IMR-90 (cell line): ENCODE results near the gene GRM4. TPM values are rescaled to one million over a fixed set of nuclear protein-coding genes. Genes with fewer than 3 reads are reported as not detected.

Experiments used
- ATAC-seq: fragments of 200-7000 bp; cut with Tn5 transposase; 2 replicates; pipeline ENCODE4 v1.9.1; 2020; ENCODE audit warnings: low read depth, mild to moderate bottlenecking, moderate library complexity
- BruUV-seq: library from RNA; stranded (reverse); fragments of 400-500 nt; replicated peaks from 2 replicates; lab custom pipeline; 2021; lab: Mats Ljungman, UMichigan
- CTCF ChIA-PET: fragments of 300-600 bp; formaldehyde crosslinking; extraction: SDS; loops from one replicate; lab custom pipeline; 2021; ENCODE audit warnings: antibody characterized with exemption; lab: Yijun Ruan, JAX
- POLR2A ChIA-PET: fragments of 300-600 bp; sonication (Branson Sonifier 250); formaldehyde crosslinking; loops from one replicate; lab custom pipeline; 2022; ENCODE audit warnings: antibody characterized with exemption; ENCODE audit not compliant: unreplicated experiment; lab: Charles Lee
- DNase-seq: peaks from one replicate; pipeline ENCODE4 v3.0.0; 2013
- H2AFZ ChIP-seq: replicated peaks from 2 replicates; pipeline ENCODE3; 2013; ENCODE audit warnings: low read length, mild to moderate bottlenecking; ENCODE audit not compliant: poor library complexity
- H2AK5ac ChIP-seq: 2 replicates; pipeline ENCODE4 v1.6.1; 2013; ENCODE audit warnings: low read depth, low read length, inconsistent platforms
- H2AK9ac ChIP-seq: replicated peaks from 2 replicates; pipeline ENCODE3; 2013; ENCODE audit warnings: mild to moderate bottlenecking, low read depth, low read length, moderate library complexity; ENCODE audit not compliant: poor library complexity
- H2BK120ac ChIP-seq: 2 replicates; pipeline ENCODE4 v1.6.1; 2013; ENCODE audit warnings: low read depth, low read length, inconsistent platforms
- H2BK15ac ChIP-seq: 3 replicates; pipeline ENCODE4 v1.6.1; 2013; ENCODE audit warnings: low read depth, low read length, inconsistent platforms
- H2BK20ac ChIP-seq: 2 replicates; pipeline ENCODE4 v1.6.1; 2013; ENCODE audit warnings: low read depth, mild to moderate bottlenecking, inconsistent platforms, low read length, moderate library complexity
- H2BK5ac ChIP-seq: 2 replicates; pipeline ENCODE4 v1.6.1; 2013; ENCODE audit warnings: mild to moderate bottlenecking, low read depth, low read length, inconsistent platforms; ENCODE audit not compliant: poor library complexity, severe bottlenecking
- H3K14ac ChIP-seq: replicated peaks from 2 replicates; pipeline ENCODE4 v1.6.1; 2013; ENCODE audit warnings: low read depth, low read length, inconsistent platforms
- H3K18ac ChIP-seq: 2 replicates; pipeline ENCODE4 v1.6.1; 2013; ENCODE audit warnings: low read depth, low read length, control low read depth
- H3K23ac ChIP-seq: 2 replicates; pipeline ENCODE4 v1.6.1; 2013; ENCODE audit warnings: low read depth, low read length, inconsistent platforms
- H3K27ac ChIP-seq: 2 replicates; pipeline ENCODE4 v1.5.1; 2013; ENCODE audit warnings: mild to moderate bottlenecking, control low read depth, low read length; ENCODE audit not compliant: insufficient read depth
- H3K27me3 ChIP-seq: 2 replicates; pipeline ENCODE4 v1.6.1; 2013; ENCODE audit warnings: low read length; ENCODE audit not compliant: control insufficient read depth, insufficient read depth
- H3K36me3 ChIP-seq: 2 replicates; pipeline ENCODE4 v1.6.1; 2013; ENCODE audit warnings: low read length, mixed read lengths; ENCODE audit not compliant: control insufficient read depth, insufficient read depth
- H3K4ac ChIP-seq: 2 replicates; pipeline ENCODE4 v1.6.1; 2013; ENCODE audit warnings: low read depth, low read length, inconsistent platforms
- H3K4me1 ChIP-seq: 2 replicates; pipeline ENCODE4 v1.6.1; 2013; ENCODE audit warnings: low read length, mixed read lengths; ENCODE audit not compliant: control insufficient read depth, insufficient read depth
- H3K4me2 ChIP-seq: 2 replicates; pipeline ENCODE4 v1.6.1; 2013; ENCODE audit warnings: low read depth, mild to moderate bottlenecking, control low read depth, low read length, moderate library complexity
- H3K4me3 ChIP-seq: 2 replicates; pipeline ENCODE4 v1.5.1; 2013; ENCODE audit warnings: low read depth, mild to moderate bottlenecking, control low read depth, low read length, moderate library complexity; ENCODE audit not compliant: insufficient read depth
- H3K56ac ChIP-seq: 2 replicates; pipeline ENCODE4 v1.6.1; 2013; ENCODE audit warnings: low read length, inconsistent platforms; ENCODE audit not compliant: insufficient read depth; ENCODE audit errors: extremely low read depth
- H3K79me1 ChIP-seq, 2 experiments: 2 replicates each; pipeline ENCODE4 v1.6.1; 2013; ENCODE audit warnings: low read length in 2 of 2, inconsistent platforms in 1 of 2, low read depth in 1 of 2
- H3K9ac ChIP-seq: 2 replicates; pipeline ENCODE4 v1.6.1; 2013; ENCODE audit warnings: low read depth, low read length, control low read depth
- H3K9me1 ChIP-seq: 2 replicates; pipeline ENCODE4 v1.6.1; 2013; ENCODE audit warnings: low read length, inconsistent platforms; ENCODE audit not compliant: insufficient read depth
- H3K9me3 ChIP-seq: 2 replicates; pipeline ENCODE4 v1.6.1; 2013; ENCODE audit warnings: low read length; ENCODE audit not compliant: control insufficient read depth, insufficient read depth
- H4K20me1 ChIP-seq: 2 replicates; pipeline ENCODE4 v1.6.1; 2013; ENCODE audit warnings: low read length, inconsistent platforms; ENCODE audit not compliant: insufficient read depth
- H4K5ac ChIP-seq: 2 replicates; pipeline ENCODE4 v1.6.1; 2013; ENCODE audit warnings: mild to moderate bottlenecking, low read depth, low read length, control low read depth
- H4K8ac ChIP-seq, 2 experiments: 2 replicates each; pipeline ENCODE4 v1.6.1; 2013; ENCODE audit warnings: low read depth in 2 of 2, low read length in 2 of 2, control low read depth in 1 of 2, inconsistent platforms in 1 of 2
- H4K91ac ChIP-seq: 2 replicates; pipeline ENCODE4 v1.6.1; 2013; ENCODE audit warnings: low read depth, low read length, inconsistent platforms; ENCODE audit not compliant: insufficient read depth
- ELK1 ChIP-seq: fragments of 150-350 bp; IDR thresholded peaks from 2 replicates; pipeline ENCODE4 v1.6.1; 2016; ENCODE audit warnings: low read depth, mild to moderate bottlenecking, low read length, moderate library complexity, borderline replicate concordance
- SMC3 ChIP-seq: fragments of 150-350 bp; IDR thresholded peaks from 2 replicates; pipeline ENCODE4 v1.6.1; 2016; ENCODE audit warnings: low read depth, mild to moderate bottlenecking, antibody characterized with exemption, low read length, moderate library complexity
- WGBS, 2 experiments: methylation state at CpG; one replicate each; pipeline versions ENCODE4 v1.1.5 to v1.1.7; 2013; ENCODE audit warnings: missing lambda C conversion rate in 2 of 2; ENCODE audit not compliant: insufficient read length in 1 of 2; ENCODE audit errors: extremely low coverage in 2 of 2; 5-methylcytosine and 5-hydroxymethylcytosine counted together
- dilution Hi-C: fragments of 300-500 bp; cut with HindIII; formaldehyde crosslinking; loops from one replicate; pipeline ENCODE4 v1.14.3; 2018; ENCODE audit warnings: low sequenced_read_pairs; ENCODE audit not compliant: unreplicated experiment
- in situ Hi-C: fragments of 300-500 bp; cut with MboI; formaldehyde crosslinking; loops from 3 replicates; pipeline ENCODE4 v1.14.3; 2019; ENCODE audit warnings: low sequenced_read_pairs, inconsistent platforms, mixed read lengths
- intact Hi-C: fragments of 100-400 bp; cut with micrococcal nuclease; formaldehyde crosslinking; loops from 2 replicates; pipeline ENCODE4 v1.10.0; 2022
- polyA plus RNA-seq, 3 experiments: library from polyadenylated mRNA; depleted of rRNA; stranded (reverse); fragments of >200 nt; gene quantifications; 2 replicates each; pipeline ENCODE4 v1.2.3, GENCODE V29; 2012; ENCODE audit warnings: low replicate concordance in 1 of 3
- total RNA-seq: library from RNA; depleted of rRNA; stranded (reverse); fragments of >200 nt; gene quantifications from 2 replicates; pipeline ENCODE4 v1.2.3, GENCODE V29; 2012

The GRM4 gene
- total and polyA plus RNA-seq, 2 of the 4 experiments (the other 2 are of a cell fraction) = 0.02 TPM; not detected in 1

GRCh38 chr6:34115403-34115795, 30.5 kb downstream of the GRM4 start:
- ATAC-seq = peak; percentile 54
- no peaks in the 10 kb centered on the region; the same call in 1 of the 2 replicates for H4K20me1 ChIP-seq

More at GRCh38 chr6:34115403-34115795, 30.5 kb downstream of the GRM4 start:
- Histone ChIP-seq H3K27ac (no peak overlapping the region), H3K14ac (no peak overlapping the region), H3K4me1 (no peaks in the 10 kb centered on the region), H3K9me3 (no peaks in the 10 kb centered on the region), H4K8ac (no peak overlapping the region), H2AFZ (no peak overlapping the region), H2BK15ac (no peak overlapping the region), H3K18ac (no peak overlapping the region), H3K79me1 (no peaks in the 10 kb centered on the region), H3K36me3 (no peaks in the 10 kb centered on the region), H4K5ac (no peak overlapping the region), H3K4me2 (no peak overlapping the region), H3K23ac (no peak overlapping the region), H3K4me3 (no peak overlapping the region), H2BK120ac (no peak overlapping the region), H3K9me1 (no peaks in the 10 kb centered on the region), H2AK9ac (no peak overlapping the region), H3K4ac (no peak overlapping the region), H4K91ac (no peak overlapping the region), H2BK20ac (no peak overlapping the region), H3K56ac (no peak overlapping the region), H2AK5ac (no peak overlapping the region), H3K27me3 (peaks cover 23% of the 10 kb centered on the region), H3K9ac (no peak overlapping the region), H2BK5ac (no peak overlapping the region)
- peak; percentile 10 for DNase-seq
- CTCF ChIA-PET = no interaction called here
- dilution Hi-C loops = no loop called here
- POLR2A ChIA-PET = no interaction called here
- no TSS peak for BruUV-seq
- intact Hi-C loops = no loop called here
- 17% methylated on average over 2 of the region's 10 CpGs; no CpG with 5 or more reads in 1 of the 2 experiments for WGBS, 2 experiments
- TF ChIP-seq ELK1 = no peak
- TF ChIP-seq SMC3 = no peak
- in situ Hi-C loops = no loop called here
